Liver (tissue), 9 donors: ENCODE data around the gene SLC9C1. TPM values are rescaled to one million over a fixed set of nuclear protein-coding genes. Genes with fewer than 3 reads are reported as not detected.

Experiments
- DNase-seq: peaks from one replicate; pipeline ENCODE4 v3.0.0-alpha.2; 2017; ENCODE audit warnings: low spot score
- H3K27ac ChIP-seq, 2 donors: one replicate each; pipeline ENCODE4 v1.7.0; 2013; ENCODE audit warnings: inconsistent platforms in 2 of 2, low read length in 2 of 2, control low read depth in 1 of 2, low read depth in 1 of 2, mild to moderate bottlenecking in 1 of 2
- H3K27me3 ChIP-seq, 4 donors: one replicate each; pipeline versions ENCODE4 v1.6.1 to v1.7.0; 2013; ENCODE audit warnings: low read length in 3 of 4, inconsistent platforms in 1 of 4, mild to moderate bottlenecking in 1 of 4, moderate library complexity in 1 of 4; ENCODE audit not compliant: control insufficient read depth in 4 of 4, insufficient read depth in 4 of 4
- H3K36me3 ChIP-seq, 4 donors: one replicate each; pipeline versions ENCODE4 v1.6.1 to v1.7.0; 2013; ENCODE audit warnings: low read length in 3 of 4, mild to moderate bottlenecking in 3 of 4, low read depth in 1 of 4, moderate library complexity in 1 of 4; ENCODE audit not compliant: control insufficient read depth in 4 of 4, insufficient read depth in 3 of 4
- H3K4me1 ChIP-seq, 4 donors: one replicate each; pipeline versions ENCODE4 v1.6.1 to v1.7.0; 2013; ENCODE audit warnings: low read length in 3 of 4, mild to moderate bottlenecking in 3 of 4, moderate library complexity in 1 of 4; ENCODE audit not compliant: control insufficient read depth in 4 of 4, insufficient read depth in 4 of 4
- H3K4me3 ChIP-seq, 3 donors: one replicate each; pipeline versions ENCODE4 v1.6.1 to v1.7.0; 2013; ENCODE audit warnings: low read length in 3 of 3, control low read depth in 1 of 3, low read depth in 1 of 3, mild to moderate bottlenecking in 1 of 3
- H3K9ac ChIP-seq, 2 donors: one replicate each; pipeline ENCODE4 v1.7.0; 2013; ENCODE audit warnings: low read length in 2 of 2, mild to moderate bottlenecking in 2 of 2, moderate library complexity in 2 of 2, control low read depth in 1 of 2, low read depth in 1 of 2
- H3K9me3 ChIP-seq, 4 donors: one replicate each; pipeline versions ENCODE4 v1.6.1 to v1.7.0; 2013; ENCODE audit warnings: low read length in 3 of 4; ENCODE audit not compliant: control insufficient read depth in 4 of 4
- EGR1 ChIP-seq, 2 donors: IDR thresholded peaks; 2 replicates each; pipeline ENCODE4 v1.6.1; 2016 to 2018; ENCODE audit warnings: antibody characterized with exemption in 2 of 2, low read depth in 2 of 2
- FOXA1 ChIP-seq: IDR thresholded peaks from 2 replicates; pipeline ENCODE4 v1.6.1; 2016; ENCODE audit warnings: antibody characterized with exemption
- FOXA2 ChIP-seq: IDR thresholded peaks from 2 replicates; pipeline ENCODE4 v1.6.1; 2016; ENCODE audit warnings: antibody characterized with exemption
- GABPA ChIP-seq, 2 donors: IDR thresholded peaks in 1 of 2; conservative IDR thresholded peaks in 1 of 2; 2 replicates each; pipeline ENCODE4 v1.6.1; 2016; ENCODE audit warnings: antibody characterized with exemption in 2 of 2, mild to moderate bottlenecking in 1 of 2, moderate library complexity in 1 of 2
- HNF4A ChIP-seq, 2 donors: conservative IDR thresholded peaks; 2 replicates each; pipeline ENCODE4 v1.6.1; 2016; ENCODE audit warnings: antibody characterized with exemption in 2 of 2, mild to moderate bottlenecking in 2 of 2
- HNF4G ChIP-seq: IDR thresholded peaks from 2 replicates; pipeline ENCODE4 v1.6.1; 2016; ENCODE audit warnings: antibody characterized with exemption
- JUND ChIP-seq, 2 donors: IDR thresholded peaks; 2 replicates each; pipeline ENCODE4 v1.6.1; 2016; ENCODE audit warnings: antibody characterized with exemption in 2 of 2
- MAX ChIP-seq: IDR thresholded peaks from 2 replicates; pipeline ENCODE4 v1.6.1; 2016; ENCODE audit warnings: antibody characterized with exemption
- NR2F2 ChIP-seq: IDR thresholded peaks from 2 replicates; pipeline ENCODE4 v1.6.1; 2016; ENCODE audit warnings: antibody characterized with exemption
- RAD21 ChIP-seq, 2 donors: IDR thresholded peaks; 2 replicates each; pipeline ENCODE4 v1.6.1; 2016; ENCODE audit warnings: antibody characterized with exemption in 2 of 2, mild to moderate bottlenecking in 2 of 2
- RXRA ChIP-seq, 2 donors: IDR thresholded peaks; 2 replicates each; pipeline ENCODE4 v1.6.1; 2017 to 2018; ENCODE audit warnings: antibody characterized with exemption in 2 of 2, mild to moderate bottlenecking in 1 of 2
- SP1 ChIP-seq: IDR thresholded peaks from 2 replicates; pipeline ENCODE4 v1.6.1; 2018; ENCODE audit warnings: antibody characterized with exemption, mild to moderate bottlenecking
- TAF1 ChIP-seq: conservative IDR thresholded peaks from 2 replicates; pipeline ENCODE4 v1.6.1; 2016; ENCODE audit warnings: antibody characterized with exemption, mild to moderate bottlenecking
- YY1 ChIP-seq: IDR thresholded peaks from 2 replicates; pipeline ENCODE4 v1.6.1; 2016; ENCODE audit warnings: antibody characterized with exemption, mild to moderate bottlenecking
- ZBTB33 ChIP-seq: IDR thresholded peaks from 2 replicates; pipeline ENCODE4 v1.6.1; 2016; ENCODE audit warnings: antibody characterized with exemption
- WGBS: extraction: QIAGEN DNeasy Blood & Tissue Kit; methylation state at CpG from one replicate; pipeline ENCODE4 v1.1.7; 2013; 5-methylcytosine and 5-hydroxymethylcytosine counted together
- polyA plus RNA-seq, 2 donors: library from polyadenylated mRNA; stranded (reverse) in 1 of 2; unstranded in 1 of 2; fragments of 200-250 nt in 1 of 2; fragments of >200 nt in 1 of 2; fragmentation: Nextera tagmentation in 1 of 2; extraction: Ambion mirVana in 1 of 2; gene quantifications; one replicate each; pipeline versions ENCODE4 v1.2.1 to v1.2.3, GENCODE V29; 2013 to 2015
- total RNA-seq, 2 donors: library from RNA; depleted of rRNA; stranded (reverse); fragments of >200 nt; gene quantifications; one replicate each; pipeline ENCODE4 v1.2.3, GENCODE V29; 2014
- TF ChIP-seq, protein P1 (sequence below): IDR thresholded peaks from 2 replicates; pipeline ENCODE4 v1.6.1; 2016; ENCODE audit warnings: antibody characterized with exemption, mild to moderate bottlenecking
- TF ChIP-seq, protein P2 (sequence below): fragments of 150-350 bp; IDR thresholded peaks from 2 replicates; pipeline ENCODE4 v1.5.1; 2017; ENCODE audit warnings: improper control_type of control experiment, low read depth, low read length; ENCODE audit not compliant: missing input control
- donor health status: healthy.
- donor health status: healthy.
- donor health status: healthy.
- donor health status: healthy.
- donor health status: healthy.

SLC9C1 gene
- total and polyA plus RNA-seq, 4 donors = 0.28 TPM; not detected in 3

GRCh38 chr3:112143251-112143650, 150.8 kb downstream of the SLC9C1 start:
- WGBS = 79% methylated on average over 1 of the region's 1 CpG
- Histone ChIP-seq H3K9ac (no peak overlapping the region), H3K4me3 (no peak overlapping the region), H3K27me3 (peaks cover 0 to 2% (median 0%) of the 10 kb centered on the region in 4 donors), H3K27ac (no peak overlapping the region), H3K9me3 (peaks cover 0 to 7% (median 1%) of the 10 kb centered on the region in 4 donors), H3K4me1 (no peaks in the 10 kb centered on the region), H3K36me3 (no peaks in the 10 kb centered on the region)
- no peak for DNase-seq
- TF ChIP-seq RAD21 (IDR thresholded peaks at IDR 0.05) = no peak
- TF ChIP-seq GABPA (IDR thresholded peaks at IDR 0.05 in 1 of 2, conservative IDR thresholded peaks at IDR 0.05 in 1 of 2) = no peak
- TF ChIP-seq EGR1 (IDR thresholded peaks at IDR 0.05; ENCODE audit: low read depth in 2 of 2) = no peak
- TF ChIP-seq YY1 = no peak
- TF ChIP-seq SP1 = no peak
- TF ChIP-seq HNF4A (conservative IDR thresholded peaks at IDR 0.05) = no peak
- TF ChIP-seq RXRA (IDR thresholded peaks at IDR 0.05) = no peak
- no peak for TF ChIP-seq TAF1
- TF ChIP-seq, protein P1, sequence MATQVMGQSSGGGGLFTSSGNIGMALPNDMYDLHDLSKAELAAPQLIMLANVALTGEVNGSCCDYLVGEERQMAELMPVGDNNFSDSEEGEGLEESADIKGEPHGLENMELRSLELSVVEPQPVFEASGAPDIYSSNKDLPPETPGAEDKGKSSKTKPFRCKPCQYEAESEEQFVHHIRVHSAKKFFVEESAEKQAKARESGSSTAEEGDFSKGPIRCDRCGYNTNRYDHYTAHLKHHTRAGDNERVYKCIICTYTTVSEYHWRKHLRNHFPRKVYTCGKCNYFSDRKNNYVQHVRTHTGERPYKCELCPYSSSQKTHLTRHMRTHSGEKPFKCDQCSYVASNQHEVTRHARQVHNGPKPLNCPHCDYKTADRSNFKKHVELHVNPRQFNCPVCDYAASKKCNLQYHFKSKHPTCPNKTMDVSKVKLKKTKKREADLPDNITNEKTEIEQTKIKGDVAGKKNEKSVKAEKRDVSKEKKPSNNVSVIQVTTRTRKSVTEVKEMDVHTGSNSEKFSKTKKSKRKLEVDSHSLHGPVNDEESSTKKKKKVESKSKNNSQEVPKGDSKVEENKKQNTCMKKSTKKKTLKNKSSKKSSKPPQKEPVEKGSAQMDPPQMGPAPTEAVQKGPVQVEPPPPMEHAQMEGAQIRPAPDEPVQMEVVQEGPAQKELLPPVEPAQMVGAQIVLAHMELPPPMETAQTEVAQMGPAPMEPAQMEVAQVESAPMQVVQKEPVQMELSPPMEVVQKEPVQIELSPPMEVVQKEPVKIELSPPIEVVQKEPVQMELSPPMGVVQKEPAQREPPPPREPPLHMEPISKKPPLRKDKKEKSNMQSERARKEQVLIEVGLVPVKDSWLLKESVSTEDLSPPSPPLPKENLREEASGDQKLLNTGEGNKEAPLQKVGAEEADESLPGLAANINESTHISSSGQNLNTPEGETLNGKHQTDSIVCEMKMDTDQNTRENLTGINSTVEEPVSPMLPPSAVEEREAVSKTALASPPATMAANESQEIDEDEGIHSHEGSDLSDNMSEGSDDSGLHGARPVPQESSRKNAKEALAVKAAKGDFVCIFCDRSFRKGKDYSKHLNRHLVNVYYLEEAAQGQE = no peak
- TF ChIP-seq ZBTB33 = no peak
- TF ChIP-seq FOXA1 = no peak
- no peak for TF ChIP-seq MAX
- TF ChIP-seq, protein P2, sequence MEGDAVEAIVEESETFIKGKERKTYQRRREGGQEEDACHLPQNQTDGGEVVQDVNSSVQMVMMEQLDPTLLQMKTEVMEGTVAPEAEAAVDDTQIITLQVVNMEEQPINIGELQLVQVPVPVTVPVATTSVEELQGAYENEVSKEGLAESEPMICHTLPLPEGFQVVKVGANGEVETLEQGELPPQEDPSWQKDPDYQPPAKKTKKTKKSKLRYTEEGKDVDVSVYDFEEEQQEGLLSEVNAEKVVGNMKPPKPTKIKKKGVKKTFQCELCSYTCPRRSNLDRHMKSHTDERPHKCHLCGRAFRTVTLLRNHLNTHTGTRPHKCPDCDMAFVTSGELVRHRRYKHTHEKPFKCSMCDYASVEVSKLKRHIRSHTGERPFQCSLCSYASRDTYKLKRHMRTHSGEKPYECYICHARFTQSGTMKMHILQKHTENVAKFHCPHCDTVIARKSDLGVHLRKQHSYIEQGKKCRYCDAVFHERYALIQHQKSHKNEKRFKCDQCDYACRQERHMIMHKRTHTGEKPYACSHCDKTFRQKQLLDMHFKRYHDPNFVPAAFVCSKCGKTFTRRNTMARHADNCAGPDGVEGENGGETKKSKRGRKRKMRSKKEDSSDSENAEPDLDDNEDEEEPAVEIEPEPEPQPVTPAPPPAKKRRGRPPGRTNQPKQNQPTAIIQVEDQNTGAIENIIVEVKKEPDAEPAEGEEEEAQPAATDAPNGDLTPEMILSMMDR = no peak
- TF ChIP-seq HNF4G = no peak
- no peak for TF ChIP-seq JUND (IDR thresholded peaks at IDR 0.05)
- TF ChIP-seq NR2F2 = no peak
- TF ChIP-seq FOXA2 = no peak

DNA sequence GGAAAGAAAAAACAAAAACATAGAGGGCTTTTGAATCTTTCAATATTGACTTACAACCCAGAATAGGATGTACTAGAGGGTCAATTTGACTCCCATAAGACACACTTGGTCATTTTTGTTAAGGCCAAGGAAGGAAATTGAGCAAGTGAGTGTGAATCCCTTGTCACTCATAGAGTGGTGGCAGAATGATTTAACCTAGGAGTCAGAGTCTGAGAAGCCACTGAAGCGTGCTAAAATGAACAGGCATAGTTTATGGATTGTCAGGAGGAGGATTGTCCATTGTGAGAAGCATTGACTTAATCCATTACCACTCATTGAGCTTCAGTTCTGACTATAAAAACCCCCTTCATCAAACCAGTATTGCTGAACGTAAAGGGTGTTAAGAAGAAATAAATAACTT, 152.7 kb downstream of the SLC9C1 start:
- 85% methylated on average over 2 of the region's 2 CpGs for WGBS
- Histone ChIP-seq H3K9me3 (peaks cover 0 to 3% (median 1%) of the 10 kb centered on the region in 4 donors), H3K27ac (no peak overlapping the region), H3K36me3 (no peaks in the 10 kb centered on the region), H3K4me1 (no peaks in the 10 kb centered on the region), H3K4me3 (no peak overlapping the region), H3K9ac (no peak overlapping the region), H3K27me3 (peaks cover 0 to 5% (median 2%) of the 10 kb centered on the region in 4 donors)
- DNase-seq = no peak
- TF ChIP-seq GABPA (IDR thresholded peaks at IDR 0.05 in 1 of 2, conservative IDR thresholded peaks at IDR 0.05 in 1 of 2) = no peak
- TF ChIP-seq ZBTB33 = no peak
- TF ChIP-seq, protein P1 = no peak
- TF ChIP-seq RAD21 (IDR thresholded peaks at IDR 0.05) = no peak
- no peak for TF ChIP-seq JUND (IDR thresholded peaks at IDR 0.05)
- TF ChIP-seq SP1 = no peak
- no peak for TF ChIP-seq FOXA1
